Activated CD4-positive, CD25-positive, alpha-beta regulatory T cell treated with anti-CD3 and anti-CD28 coated beads, Interleukin-2, amount 50 U/mL, for 24 hours (primary cell): Measurements from ENCODE around the gene NUDT7.

Source experiments
- ATAC-seq, 2 donors: fragments of 150-1000 bp; cut with Tn5 transposase; one replicate each; pipeline ENCODE4 v1.10.0; 2021; ENCODE audit warnings: mild to moderate bottlenecking in 1 of 2, moderate library complexity in 1 of 2

The NUDT7 gene

DNA sequence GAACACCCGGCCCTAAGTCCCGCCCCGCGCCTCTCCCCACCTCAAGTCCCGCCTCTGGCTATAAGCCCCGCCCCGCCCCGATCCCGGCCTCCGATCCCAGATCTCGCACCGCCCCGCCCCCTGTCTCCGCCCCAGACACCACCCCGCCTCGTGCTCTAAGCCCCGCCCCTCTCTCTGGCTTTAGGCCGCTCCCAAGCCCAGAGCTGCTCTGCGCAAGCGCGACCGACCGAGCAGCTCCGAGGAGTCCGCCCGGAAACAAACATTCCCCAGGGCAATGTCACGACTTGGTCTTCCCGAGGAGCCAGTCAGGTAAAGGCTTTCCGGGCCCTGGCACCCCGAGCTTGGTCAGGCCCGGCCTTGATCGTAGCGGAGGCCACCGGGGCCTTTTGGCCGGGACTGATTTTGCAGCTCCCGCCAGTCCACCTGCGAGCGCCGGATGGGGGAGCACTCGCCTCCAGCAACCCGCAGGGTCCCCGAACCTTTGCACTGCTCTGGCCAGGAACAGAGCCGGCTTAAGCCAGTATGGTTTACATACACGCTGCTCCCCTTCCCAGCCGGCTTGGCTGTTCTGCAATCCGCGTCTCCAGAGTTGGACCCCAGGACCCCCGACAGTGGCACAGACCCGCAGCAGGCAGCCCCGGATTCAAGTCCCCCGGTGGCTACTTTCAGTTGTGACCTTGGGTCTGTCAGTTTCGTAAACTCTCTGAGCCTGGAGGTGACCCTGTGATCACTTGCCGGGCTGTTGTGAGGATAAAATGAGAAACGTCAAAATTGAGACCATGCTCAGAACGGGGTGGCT lies at the start of gene NUDT7:
NUDT7 (plus strand) TSS at position 206 of the 799 bp plus-strand sequence; CDS start at position 275, 69 bp downstream.
- peak; percentile 92 for ATAC-seq

DNA sequence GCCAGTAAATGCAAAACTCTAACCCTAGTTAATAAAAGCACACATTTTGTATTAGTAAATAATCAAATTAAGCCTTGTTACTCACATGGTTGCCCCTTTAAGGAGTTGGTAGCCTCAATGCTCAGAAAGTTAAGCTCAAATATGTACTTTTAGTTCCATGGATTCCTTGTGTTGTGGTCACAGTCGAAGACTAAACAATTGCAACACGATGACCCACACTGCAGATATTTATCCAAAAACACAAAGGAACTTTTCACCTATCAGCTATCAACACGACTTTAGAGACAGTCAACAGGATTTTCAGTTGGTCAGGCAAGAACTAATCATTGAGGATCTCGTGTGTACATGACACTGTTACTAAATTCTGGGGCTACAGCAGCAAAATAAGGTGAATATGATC lies 47.4 kb upstream of the NUDT7 start:
- no peak for ATAC-seq

DNA sequence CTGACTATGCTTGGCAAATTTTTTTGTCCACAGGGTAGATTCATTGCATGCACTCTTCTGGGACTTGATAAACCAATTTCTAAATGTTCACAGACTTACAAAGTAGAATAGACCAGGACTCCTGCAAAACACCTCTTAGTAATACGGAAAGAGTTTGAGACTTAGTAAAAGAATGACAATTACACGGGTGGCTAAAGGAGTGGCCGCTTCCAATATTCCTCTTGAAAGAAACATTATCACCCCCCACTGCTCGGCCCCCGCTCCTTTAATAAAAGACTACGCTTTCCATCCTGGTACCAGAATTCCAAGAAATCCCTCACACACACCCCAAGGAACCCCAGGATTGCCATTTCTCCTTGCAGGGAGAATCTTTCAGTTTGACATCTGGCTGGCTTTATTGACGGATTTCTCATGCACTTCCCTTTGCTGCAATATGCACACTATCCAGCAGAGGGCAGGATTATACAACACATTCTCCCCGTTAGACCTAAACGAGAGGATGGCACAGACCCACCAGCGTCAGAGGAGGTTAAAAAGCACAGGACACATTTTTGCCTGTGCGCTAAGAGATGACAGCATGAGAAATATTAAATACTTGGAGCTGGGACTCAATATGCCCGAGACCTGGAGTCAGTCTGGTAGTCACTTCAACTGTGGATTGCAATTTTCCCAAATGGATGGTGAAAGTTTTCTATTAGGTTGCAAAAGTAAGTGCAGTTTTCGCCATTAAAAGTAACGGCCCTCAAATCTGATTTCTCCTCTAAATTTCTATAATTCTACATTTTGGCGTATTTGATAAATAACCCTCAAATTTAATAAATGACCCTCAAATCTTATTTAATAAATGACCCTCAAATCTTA lies 46.6 kb upstream of the NUDT7 start:
- peak; percentile 56 to 63 for ATAC-seq

GRCh38 chr16:77677129-77677528 lies 45.2 kb upstream of the NUDT7 start:
- no peak for ATAC-seq

GRCh38 chr16:77679391-77679790 lies 42.9 kb upstream of the NUDT7 start:
- no peak for ATAC-seq

GRCh38 chr16:77679901-77680300 lies 42.4 kb upstream of the NUDT7 start:
- no peak for ATAC-seq

GRCh38 chr16:77680496-77680895 lies 41.8 kb upstream of the NUDT7 start:
- no peak for ATAC-seq

- ATAC-seq: no peak
These were observed 39.7 kb upstream of the NUDT7 start for GRCh38 chr16:77682586-77682985.

- ATAC-seq: no peak
These were observed 38.7 kb upstream of the NUDT7 start for GRCh38 chr16:77683397-77684180.

- ATAC-seq: no peak
These were observed 38.2 kb upstream of the NUDT7 start for GRCh38 chr16:77684181-77684526.

DNA sequence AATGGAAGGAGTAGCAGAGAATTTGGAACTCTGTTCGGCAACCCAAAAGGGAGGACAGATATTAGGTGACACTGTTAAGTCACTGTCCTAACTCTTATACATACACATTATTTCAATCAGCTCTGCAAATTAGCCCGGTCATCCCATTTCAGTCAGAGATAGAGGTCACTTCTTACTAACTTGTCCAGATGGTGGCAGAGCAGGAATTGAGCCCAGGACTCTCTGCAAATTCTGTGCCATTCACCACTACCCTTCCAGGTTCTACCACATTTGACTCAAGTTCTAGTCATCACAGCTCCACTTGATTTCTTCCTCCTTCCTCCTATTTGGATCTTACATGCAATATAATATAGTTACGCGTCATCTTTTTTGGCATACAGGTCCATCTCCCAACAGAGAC lies 35.9 kb upstream of the NUDT7 start:
- ATAC-seq: no peak

DNA sequence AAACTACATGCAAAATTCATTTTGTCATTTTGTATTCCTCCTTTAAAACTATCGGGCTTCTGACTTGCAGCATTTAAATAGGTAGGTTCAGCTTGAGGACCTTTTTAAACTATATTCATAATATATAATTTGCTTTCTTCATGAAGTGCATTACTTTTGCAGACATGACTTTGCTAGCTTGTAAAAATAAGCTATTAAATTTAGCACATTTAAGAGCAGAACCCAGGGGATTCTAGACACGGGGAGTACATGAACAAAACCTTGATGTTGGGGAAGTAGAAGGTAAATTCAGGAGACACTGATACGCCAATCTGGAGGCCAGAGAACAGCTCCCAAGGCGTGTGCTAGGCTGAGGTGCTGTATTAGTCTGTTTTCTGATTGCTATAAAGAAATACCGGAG lies 32.3 kb upstream of the NUDT7 start:
- ATAC-seq: no peak

DNA sequence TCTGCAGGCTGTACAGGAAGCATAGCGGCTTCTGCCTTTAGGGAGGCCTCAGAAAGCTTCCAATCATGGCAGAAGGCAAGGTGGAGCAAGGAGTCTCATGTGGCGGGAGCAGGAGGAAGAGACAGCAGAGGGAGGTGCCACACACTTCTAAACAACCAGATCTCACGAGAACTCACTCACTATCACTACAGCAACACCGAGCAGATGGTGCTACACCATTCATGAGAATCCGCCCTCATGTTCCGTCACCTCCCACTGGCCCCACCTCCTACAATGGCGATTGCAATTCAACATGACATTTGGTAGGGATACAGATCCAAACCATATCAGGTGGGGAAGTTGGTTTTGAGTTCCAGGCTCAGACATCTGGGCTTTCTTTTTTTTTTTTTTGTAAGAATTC lies 31.9 kb upstream of the NUDT7 start:
- no peak for ATAC-seq

DNA sequence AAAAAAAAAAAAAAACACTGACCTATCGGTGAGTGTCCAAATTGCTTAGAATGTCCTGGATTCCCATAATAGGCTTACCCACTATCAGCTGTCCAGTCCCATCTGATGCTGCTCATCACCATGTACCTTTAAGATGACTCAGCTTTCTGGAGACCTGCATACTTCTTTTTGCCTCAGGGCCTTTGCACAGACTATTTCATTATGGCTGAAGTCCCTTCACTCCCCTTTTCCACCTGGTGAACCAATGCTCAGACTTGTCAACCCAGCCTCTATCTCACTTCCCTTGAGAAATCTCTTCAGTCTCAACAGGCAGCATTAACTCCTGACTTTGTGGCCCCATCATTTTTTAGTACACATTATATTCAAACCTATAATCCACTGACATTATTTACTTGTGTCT lies 29.7 kb upstream of the NUDT7 start:
- no peak for ATAC-seq

DNA sequence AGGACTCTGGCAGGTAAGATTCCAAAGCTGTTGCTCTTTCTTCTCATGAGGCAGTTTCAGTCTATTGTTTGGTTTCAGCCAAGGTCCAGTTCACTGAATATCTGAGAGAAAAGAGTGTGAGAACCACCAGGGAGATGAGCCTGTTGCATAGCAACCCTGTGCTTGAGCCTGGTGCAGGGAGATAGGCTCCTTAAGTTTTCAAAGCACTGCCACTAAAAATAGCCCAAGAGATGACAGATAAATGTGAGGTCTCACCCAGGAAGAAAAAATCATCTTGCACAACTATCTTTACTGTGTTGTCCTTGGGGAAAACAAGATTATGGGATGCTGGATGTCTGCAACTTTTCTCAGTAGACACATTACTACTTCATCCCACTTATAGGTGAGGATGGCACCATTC lies 26.2 kb upstream of the NUDT7 start:
- no peak for ATAC-seq

- ATAC-seq: no peak
These were observed 21.5 kb upstream of the NUDT7 start for GRCh38 chr16:77700846-77701245.

- no peak for ATAC-seq
These were observed 17.0 kb upstream of the NUDT7 start for GRCh38 chr16:77705351-77705750.

DNA sequence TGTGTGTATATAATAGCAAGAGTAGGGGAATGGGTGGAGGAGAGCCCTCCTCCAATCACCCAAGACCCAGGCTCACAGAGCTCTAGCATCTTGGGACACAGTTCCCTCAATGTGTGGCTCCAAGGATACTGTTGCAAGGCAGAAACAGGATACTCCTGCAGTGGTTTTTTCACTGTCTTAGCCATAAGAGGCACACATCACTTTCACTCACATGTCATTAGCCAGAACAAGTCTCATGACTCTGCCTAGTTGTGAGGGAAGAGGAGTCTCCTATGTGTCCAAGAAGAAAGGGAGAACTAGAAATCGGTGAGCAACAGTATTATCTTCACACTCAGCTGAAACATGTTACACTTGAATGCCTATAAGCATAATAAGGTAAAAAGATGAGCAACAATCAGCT lies 11.1 kb upstream of the NUDT7 start:
- ATAC-seq: no peak

DNA sequence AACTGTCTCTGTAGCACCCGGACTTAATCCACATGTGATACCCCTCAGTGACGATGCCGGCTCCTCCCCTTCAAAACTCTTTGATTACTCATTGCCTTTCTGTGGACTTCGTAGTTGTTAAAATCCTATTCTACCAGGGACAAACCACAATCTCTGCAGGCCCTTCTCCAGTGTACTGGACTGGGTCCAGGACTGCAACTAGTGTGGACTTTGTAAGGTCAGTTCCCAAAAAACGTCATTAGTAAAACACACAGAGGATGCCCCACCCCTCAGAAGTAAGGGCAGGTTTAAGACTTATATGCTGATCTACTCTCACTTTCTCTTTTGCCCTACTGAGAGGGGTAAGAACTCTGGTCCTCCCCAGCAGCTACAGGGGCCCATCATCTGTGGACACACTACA lies 10.5 kb upstream of the NUDT7 start:
- ATAC-seq: no peak

DNA sequence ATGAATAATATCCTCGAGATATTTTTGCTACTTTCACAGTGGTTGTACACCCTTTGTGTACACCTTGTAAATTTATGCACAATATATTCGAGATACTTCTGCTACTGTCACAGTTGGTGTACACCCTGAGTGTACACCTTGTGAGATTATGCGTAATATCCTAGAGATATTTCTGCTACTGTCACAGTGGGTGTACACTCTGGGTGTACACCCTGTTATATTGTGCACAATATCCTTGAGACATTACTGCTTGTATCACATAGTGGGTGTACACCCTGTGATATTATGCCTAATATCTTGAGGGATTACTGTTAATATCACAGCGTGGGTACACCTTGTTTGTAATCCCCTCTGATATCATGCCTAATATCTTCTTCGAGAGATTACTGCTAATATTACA lies 7.2 kb upstream of the NUDT7 start:
- ATAC-seq: no peak

DNA sequence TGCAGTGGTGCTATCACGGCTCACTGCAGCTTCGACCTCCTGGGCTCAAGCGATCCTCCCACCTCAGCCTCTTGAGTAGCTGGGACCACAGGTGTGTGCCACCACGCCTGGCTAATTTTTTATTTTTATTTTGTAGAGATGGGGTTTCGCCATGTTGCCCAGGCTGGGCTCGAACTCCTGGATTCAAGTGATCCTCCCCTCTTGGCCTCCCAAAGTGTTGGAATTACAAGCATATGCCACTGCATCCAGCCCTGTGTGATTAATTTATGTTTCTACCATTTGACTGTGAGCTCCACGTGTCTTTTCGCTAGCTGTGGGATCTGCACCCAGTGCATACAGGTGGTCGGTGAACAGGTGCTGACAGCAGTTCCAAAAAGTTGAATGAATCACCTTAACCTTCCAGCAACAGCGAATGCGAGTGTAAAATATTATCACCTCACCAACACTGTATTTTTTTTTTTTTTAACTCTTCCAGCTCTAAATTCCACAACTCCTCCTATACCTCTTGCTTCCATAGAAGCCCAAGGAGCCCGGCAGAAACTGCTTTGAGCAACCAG lies 484 bp upstream of the NUDT7 start:
- peak; percentile 10 to 21 for ATAC-seq

DNA sequence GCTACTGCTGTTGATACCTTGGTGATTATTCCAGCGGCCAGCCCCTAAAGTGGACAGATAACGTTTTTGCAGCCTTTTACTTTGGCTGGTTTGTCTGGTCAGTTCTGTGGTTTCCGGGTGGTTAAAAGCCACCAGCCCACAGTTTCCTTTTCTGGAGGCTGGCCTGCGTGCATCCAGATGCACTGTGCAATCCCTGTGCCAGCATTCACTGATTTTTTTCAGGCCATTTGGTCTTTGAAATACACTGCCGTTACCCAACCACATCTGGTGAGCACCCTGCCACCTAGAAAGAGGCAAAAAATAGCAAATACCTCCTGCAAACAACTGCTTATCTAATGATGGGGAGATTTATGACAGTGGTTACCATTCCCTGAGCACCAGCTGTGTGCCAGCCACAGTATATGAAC lies 797 bp downstream of the NUDT7 start:
- no peak for ATAC-seq

- ATAC-seq: no peak
These were observed 1.9 kb downstream of the NUDT7 start for GRCh38 chr16:77724174-77724573.
